ENCODE measurements around the gene MOSPD3.

The MOSPD3 gene

DNA sequence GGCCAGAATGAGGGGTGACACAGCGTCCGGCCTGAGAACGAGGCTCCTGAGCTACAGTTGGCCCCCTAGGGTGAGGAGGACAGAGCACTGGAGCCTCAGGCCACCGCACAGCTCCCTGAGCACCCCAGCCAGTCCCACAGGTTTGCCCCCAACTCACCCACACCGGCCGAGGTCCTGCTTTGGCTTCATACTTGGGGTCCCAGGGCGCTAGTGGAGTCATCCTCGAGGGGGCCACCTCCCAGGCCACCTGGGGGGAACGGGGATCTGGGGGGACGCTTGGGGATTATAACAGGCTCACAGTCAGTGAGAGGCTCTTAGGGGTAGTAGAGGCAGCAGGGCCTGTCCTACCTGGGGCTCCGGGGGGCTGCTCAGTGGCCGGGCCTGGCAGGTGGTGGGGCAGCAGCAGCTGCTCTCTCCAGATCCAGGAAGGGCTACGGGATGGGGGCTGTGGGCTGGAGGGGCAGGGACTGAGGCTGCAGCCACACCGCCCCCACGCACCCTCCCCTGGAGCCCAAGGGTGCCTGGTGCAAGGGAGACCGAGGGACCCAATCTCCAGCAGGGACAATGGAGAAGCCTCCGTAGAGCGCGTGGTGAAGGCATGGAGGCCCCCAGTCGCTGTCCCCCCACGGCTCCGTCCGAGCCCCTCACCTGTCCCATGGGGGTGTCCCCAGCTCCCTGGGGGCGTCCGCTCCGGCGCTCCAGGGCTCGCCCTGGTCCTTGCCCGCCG, 39.2 kb upstream of the MOSPD3 start:
- DNase-seq (ENCODE audit: low read depth) = no peak
- TF ChIP-seq, protein P1, sequence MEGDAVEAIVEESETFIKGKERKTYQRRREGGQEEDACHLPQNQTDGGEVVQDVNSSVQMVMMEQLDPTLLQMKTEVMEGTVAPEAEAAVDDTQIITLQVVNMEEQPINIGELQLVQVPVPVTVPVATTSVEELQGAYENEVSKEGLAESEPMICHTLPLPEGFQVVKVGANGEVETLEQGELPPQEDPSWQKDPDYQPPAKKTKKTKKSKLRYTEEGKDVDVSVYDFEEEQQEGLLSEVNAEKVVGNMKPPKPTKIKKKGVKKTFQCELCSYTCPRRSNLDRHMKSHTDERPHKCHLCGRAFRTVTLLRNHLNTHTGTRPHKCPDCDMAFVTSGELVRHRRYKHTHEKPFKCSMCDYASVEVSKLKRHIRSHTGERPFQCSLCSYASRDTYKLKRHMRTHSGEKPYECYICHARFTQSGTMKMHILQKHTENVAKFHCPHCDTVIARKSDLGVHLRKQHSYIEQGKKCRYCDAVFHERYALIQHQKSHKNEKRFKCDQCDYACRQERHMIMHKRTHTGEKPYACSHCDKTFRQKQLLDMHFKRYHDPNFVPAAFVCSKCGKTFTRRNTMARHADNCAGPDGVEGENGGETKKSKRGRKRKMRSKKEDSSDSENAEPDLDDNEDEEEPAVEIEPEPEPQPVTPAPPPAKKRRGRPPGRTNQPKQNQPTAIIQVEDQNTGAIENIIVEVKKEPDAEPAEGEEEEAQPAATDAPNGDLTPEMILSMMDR (conservative IDR thresholded peaks at IDR 0.05; ENCODE audit: low read depth, low read length) = no peak
- no peak overlapping the region for H3K4me3 ChIP-seq (ENCODE audit: low read depth, low read length)

DNA sequence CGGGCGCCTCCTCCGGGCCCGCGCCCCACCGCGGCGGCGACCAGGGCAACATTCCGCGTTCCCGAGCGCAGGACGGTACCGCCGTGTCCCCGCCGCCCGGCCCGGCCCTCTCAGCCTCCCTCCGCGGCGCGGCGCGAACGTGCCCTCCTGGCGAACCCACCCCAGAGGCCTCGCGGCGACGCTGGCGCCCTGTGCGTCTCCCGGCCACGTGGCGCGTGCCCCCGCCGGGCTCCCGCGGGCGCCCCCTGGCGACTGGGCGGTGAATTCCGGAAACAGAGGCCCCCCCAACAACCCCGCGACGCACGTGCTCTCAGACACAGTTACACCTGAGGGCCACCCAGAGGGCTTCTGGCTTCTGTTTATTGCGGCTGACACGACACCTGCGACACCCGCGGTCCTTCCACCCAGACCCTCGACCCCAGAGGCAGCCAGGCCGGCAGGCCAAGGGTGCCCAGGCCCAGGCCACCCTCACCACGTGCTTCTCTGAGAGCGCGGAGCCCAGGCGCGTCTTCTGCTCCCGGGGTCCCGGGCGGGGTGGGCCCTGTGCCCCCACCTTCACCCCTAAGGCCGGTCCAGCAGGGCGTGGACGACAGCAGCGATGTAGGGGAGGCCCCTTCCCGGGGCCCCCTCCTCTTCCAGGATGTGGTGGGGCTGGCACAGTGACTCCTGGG, 38.5 kb upstream of the MOSPD3 start, which contains the start of gene SAP25:
Gene SAP25 (minus strand): TSS at position 210 of the 671 bp plus-strand sequence. CDS start 158 bp downstream, at position 52.
- DNase-seq (ENCODE audit: low read depth) = no peak
- H3K4me3 ChIP-seq (ENCODE audit: low read depth, low read length) = no peak within 1 kb of the TSS
- TF ChIP-seq, protein P1 (conservative IDR thresholded peaks at IDR 0.05; ENCODE audit: low read depth, low read length) = peak; percentile 7

DNA sequence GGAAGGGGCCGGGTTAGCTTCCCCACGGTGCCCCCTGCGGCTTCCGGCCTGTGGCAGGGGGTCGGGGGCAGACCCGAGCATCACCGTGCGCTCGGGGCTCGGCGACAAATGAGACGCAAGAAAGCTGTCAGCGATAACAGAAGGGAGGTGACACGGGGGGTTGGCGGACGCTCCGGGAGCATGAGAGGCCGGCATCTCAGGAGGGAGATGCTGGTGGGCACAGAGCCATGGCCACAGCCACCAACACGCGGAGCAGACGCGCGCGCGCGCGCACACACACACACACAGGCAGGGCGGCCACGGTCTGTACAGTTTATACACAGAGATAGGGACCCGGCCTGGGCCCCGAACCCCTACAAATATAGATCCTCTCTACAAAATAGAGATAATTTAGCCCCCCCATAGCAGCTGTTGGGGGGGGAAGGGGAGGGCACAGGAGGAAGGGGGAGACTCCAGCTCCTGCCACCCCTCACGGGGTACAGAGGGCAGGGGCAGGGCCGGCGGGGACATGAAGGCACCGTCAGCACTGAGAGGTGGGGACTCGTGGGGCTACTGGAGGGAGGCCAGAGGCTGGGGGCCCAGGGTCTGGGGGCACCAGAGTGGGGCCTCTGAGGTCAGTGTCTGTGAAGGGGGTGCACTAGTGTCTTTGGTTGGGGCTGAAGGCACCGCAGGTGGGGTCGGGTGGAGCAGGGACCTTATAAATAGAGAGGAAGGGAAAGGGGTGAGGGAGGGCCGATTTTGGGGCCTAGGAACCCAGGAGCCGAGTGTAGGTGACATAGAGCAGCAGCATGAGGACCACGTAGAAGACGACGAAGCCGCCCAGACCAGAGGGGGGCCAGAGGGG, 37.8 kb upstream of the MOSPD3 start:
- no peak for DNase-seq (ENCODE audit: low read depth)
- H3K4me3 ChIP-seq (ENCODE audit: low read depth, low read length) = no peak overlapping the region
- TF ChIP-seq, protein P1 (conservative IDR thresholded peaks at IDR 0.05; ENCODE audit: low read depth, low read length) = no peak

DNA sequence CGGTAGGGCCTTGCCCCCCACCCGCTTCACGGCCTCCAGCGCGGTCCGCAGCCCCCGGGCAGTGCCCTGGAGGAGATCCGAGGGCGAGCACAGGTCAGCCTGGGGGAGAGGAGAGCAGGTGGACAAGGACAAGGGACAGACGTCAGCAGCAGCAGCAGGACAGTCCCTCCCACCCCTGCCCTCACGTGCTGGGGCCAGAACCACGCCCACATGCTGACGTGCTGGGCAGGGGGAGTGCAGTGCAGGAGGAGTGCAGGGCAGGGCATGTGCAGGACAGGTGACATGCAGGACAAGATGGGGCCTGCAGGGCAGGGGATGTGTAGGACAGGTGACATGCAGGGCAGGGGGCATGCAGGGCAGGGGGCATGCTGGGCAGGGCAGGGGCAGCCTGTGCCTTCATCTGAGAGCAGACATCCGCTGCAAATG, 37.1 kb upstream of the MOSPD3 start:
- no peak for DNase-seq (ENCODE audit: low read depth)
- TF ChIP-seq, protein P1 (conservative IDR thresholded peaks at IDR 0.05; ENCODE audit: low read depth, low read length) = no peak

DNA sequence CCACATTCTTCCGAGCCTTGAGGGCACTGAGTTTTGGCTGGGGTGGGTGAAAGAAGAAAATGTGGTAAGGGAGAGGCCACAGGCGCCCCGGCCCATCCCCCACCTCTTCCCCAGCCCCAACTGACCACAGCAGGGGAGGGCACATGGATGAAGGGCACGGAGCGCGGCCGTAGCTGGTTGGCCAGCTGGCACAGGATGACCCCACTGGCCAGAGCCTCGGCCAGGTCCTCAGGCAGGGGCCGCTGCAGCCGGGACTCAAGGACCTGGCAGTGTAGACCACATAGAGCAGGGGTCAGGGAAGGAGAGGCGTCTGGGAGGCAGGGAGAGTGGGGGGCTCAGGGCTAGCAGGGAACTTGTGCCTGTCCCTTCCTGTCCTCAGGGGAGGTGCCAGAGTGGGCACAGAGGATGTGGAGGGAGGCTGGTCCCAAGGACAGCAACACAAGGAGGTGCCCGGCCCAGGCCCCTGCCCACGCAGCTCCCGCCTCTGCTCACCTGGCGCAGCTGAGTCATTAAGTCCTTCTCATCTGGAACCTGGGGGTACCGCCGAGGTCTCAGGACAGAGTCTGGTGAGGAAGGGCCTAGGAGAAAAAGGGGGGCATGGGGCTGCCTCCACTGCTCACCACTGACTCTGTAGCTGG, 36.5 kb upstream of the MOSPD3 start:
- TF ChIP-seq, protein P1 (conservative IDR thresholded peaks at IDR 0.05; ENCODE audit: low read depth, low read length) = no peak
- DNase-seq (ENCODE audit: low read depth) = no peak
- no peak overlapping the region for H3K4me3 ChIP-seq (ENCODE audit: low read depth, low read length)

More for the DNA sequence above, 37.1 kb upstream of the MOSPD3 start:
- H3K4me3 ChIP-seq (ENCODE audit: low read depth, low read length) = no peak overlapping the region

DNA sequence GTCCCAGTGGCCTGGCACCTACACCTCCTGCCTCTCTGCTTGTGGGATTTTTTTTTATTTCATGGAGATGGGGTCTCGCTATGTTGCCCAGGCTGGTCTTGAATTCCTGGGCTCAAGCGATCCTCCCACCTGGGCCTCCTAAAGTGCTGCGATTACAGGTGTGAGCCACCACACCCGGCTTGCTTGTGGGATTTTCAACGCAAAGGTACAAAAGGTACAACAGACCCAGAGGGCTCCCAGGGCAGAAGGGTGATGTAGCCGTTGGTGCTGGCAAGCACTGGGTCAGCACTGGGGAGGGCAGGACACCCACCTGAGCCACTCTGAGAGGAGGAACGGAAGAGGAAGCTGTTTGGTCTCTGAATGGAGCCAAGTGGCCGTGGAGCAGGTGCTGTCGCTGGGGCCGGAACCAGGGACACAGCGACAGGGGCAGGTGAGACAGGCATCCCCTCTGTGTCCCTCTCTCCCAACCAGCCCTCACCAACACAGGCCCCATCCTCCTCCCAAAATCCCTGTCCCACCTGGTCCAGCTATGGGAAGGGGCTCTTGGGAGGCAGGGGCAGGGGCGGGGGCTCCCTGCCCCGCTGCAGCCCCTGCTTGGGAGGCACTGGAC, 35.9 kb upstream of the MOSPD3 start:
- no peak for DNase-seq (ENCODE audit: low read depth)
- TF ChIP-seq, protein P1 (conservative IDR thresholded peaks at IDR 0.05; ENCODE audit: low read depth, low read length) = no peak
- no peak overlapping the region for H3K4me3 ChIP-seq (ENCODE audit: low read depth, low read length)
